MM.1S (cell line): ENCODE results near the gene P2RY6.
"Not testable (repeated sequence)": the region's sequence is repeated elsewhere in the genome, so short reads cannot be mapped to it uniquely, and the experiment has no call there.

Source experiments
- DNase-seq: peaks from one replicate; pipeline ENCODE4 v3.0.0-alpha.2; 2015
- H2AFZ ChIP-seq: fragments of 300-600 bp; sonication (generic); 2 replicates; pipeline ENCODE4 v1.6.0; 2016; ENCODE audit warnings: antibody characterized with exemption, low read length
- H3F3A ChIP-seq: fragments of 300-600 bp; sonication (generic); 2 replicates; pipeline ENCODE4 v1.6.1; 2016; ENCODE audit warnings: mild to moderate bottlenecking, antibody characterized with exemption, low read length, moderate library complexity, mixed read lengths; ENCODE audit not compliant: insufficient read depth
- H3K27ac ChIP-seq: fragments of 300-600 bp; sonication (generic); 2 replicates; pipeline ENCODE4 v1.5.1; 2016; ENCODE audit warnings: mild to moderate bottlenecking, low read length
- H3K27me3 ChIP-seq: fragments of 300-600 bp; sonication (generic); replicated peaks from 2 replicates; pipeline ENCODE4 v1.6.0; 2016; ENCODE audit warnings: low read length; ENCODE audit not compliant: insufficient read depth
- H3K36me3 ChIP-seq: fragments of 300-600 bp; sonication (generic); replicated peaks from 2 replicates; pipeline ENCODE4 v1.6.1; 2016; ENCODE audit warnings: mild to moderate bottlenecking, low read length, mixed read lengths; ENCODE audit not compliant: insufficient read depth
- H3K4me1 ChIP-seq: fragments of 300-600 bp; sonication (generic); 2 replicates; pipeline ENCODE4 v1.6.1; 2016; ENCODE audit warnings: low read length, mixed read lengths
- H3K4me2 ChIP-seq: fragments of 300-600 bp; sonication (generic); 2 replicates; pipeline ENCODE4 v1.6.0; 2016; ENCODE audit warnings: low read depth, low read length
- H3K4me3 ChIP-seq: fragments of 300-600 bp; sonication (generic); 2 replicates; pipeline ENCODE4 v1.5.1; 2016; ENCODE audit warnings: low read length, mixed read lengths
- H3K79me2 ChIP-seq: fragments of 300-600 bp; sonication (generic); 2 replicates; pipeline ENCODE4 v1.6.1; 2016; ENCODE audit warnings: mixed run types, low read length, mixed read lengths
- H3K9ac ChIP-seq: fragments of 300-600 bp; sonication (generic); 2 replicates; pipeline ENCODE4 v1.6.1; 2016; ENCODE audit warnings: low read length, mixed read lengths
- H3K9me2 ChIP-seq: fragments of 300-600 bp; sonication (generic); replicated peaks from 2 replicates; pipeline ENCODE4 v1.6.1; 2016; ENCODE audit warnings: mild to moderate bottlenecking, low read length, mixed read lengths; ENCODE audit not compliant: insufficient read depth
- H3K9me3 ChIP-seq: fragments of 300-600 bp; sonication (generic); replicated peaks from 2 replicates; pipeline ENCODE4 v1.6.1; 2016; ENCODE audit warnings: mild to moderate bottlenecking, low read length, mixed read lengths; ENCODE audit not compliant: insufficient read depth
- H4K20me1 ChIP-seq: fragments of 300-600 bp; sonication (generic); 2 replicates; pipeline ENCODE4 v1.6.1; 2016; ENCODE audit warnings: mild to moderate bottlenecking, low read length, moderate library complexity, mixed read lengths; ENCODE audit not compliant: insufficient read depth
- EZH2 ChIP-seq: fragments of 300-600 bp; sonication (generic); optimal IDR thresholded peaks from 2 replicates; pipeline ENCODE3; 2017; ENCODE audit warnings: low read depth, mild to moderate bottlenecking, antibody characterized with exemption, low read length, mixed read lengths
- EZH2phosphoT487 ChIP-seq: fragments of 300-600 bp; sonication (generic); IDR thresholded peaks from 2 replicates; pipeline ENCODE4 v1.6.1; 2018; ENCODE audit warnings: antibody characterized with exemption, low read length
- TF ChIP-seq, protein P1 (sequence below): fragments of 300-600 bp; sonication (generic); IDR thresholded peaks from 2 replicates; pipeline ENCODE4 v1.5.1; 2016; ENCODE audit warnings: antibody characterized with exemption, low read length, mixed read lengths

The P2RY6 gene

GRCh38 chr11:73272680-73273038 lies 521 bp downstream of the P2RY6 start:
- Histone ChIP-seq H3K9me3 (no peaks in the 10 kb centered on the region), H3K36me3 (no peaks in the 10 kb centered on the region), H4K20me1 (no peaks in the 10 kb centered on the region), H3K27ac (peak overlapping the region; percentile 95), H2AFZ (no peak overlapping the region), H3F3A (peaks cover 40% of the 10 kb centered on the region), H3K4me2 (peak overlapping the region; percentile 74; the same call in 1 of the 2 replicates), H3K79me2 (no peaks in the 10 kb centered on the region), H3K9me2 (no peaks in the 10 kb centered on the region), H3K27me3 (no peaks in the 10 kb centered on the region), H3K4me3 (no peak overlapping the region; the same call in 1 of the 2 replicates), H3K4me1 (peaks cover 46% of the 10 kb centered on the region), H3K9ac (0 out of 2 replicates have a peak overlapping the region, but pooled peaks have one; percentile 69)
- DNase-seq = no peak
- TF ChIP-seq EZH2phosphoT487 (no peak), EZH2 (no peak)
- TF ChIP-seq, protein P1, sequence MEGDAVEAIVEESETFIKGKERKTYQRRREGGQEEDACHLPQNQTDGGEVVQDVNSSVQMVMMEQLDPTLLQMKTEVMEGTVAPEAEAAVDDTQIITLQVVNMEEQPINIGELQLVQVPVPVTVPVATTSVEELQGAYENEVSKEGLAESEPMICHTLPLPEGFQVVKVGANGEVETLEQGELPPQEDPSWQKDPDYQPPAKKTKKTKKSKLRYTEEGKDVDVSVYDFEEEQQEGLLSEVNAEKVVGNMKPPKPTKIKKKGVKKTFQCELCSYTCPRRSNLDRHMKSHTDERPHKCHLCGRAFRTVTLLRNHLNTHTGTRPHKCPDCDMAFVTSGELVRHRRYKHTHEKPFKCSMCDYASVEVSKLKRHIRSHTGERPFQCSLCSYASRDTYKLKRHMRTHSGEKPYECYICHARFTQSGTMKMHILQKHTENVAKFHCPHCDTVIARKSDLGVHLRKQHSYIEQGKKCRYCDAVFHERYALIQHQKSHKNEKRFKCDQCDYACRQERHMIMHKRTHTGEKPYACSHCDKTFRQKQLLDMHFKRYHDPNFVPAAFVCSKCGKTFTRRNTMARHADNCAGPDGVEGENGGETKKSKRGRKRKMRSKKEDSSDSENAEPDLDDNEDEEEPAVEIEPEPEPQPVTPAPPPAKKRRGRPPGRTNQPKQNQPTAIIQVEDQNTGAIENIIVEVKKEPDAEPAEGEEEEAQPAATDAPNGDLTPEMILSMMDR = no peak

- Histone ChIP-seq H3F3A (peaks cover 40% of the 10 kb centered on the region), H3K27me3 (no peaks in the 10 kb centered on the region), H3K4me2 (0 out of 2 replicates have a peak overlapping the region, but pooled peaks have one; percentile 5), H3K9me3 (no peaks in the 10 kb centered on the region), H3K27ac (peak overlapping the region; percentile 95; the same call in 1 of the 2 replicates), H2AFZ (no peak overlapping the region), H4K20me1 (no peaks in the 10 kb centered on the region), H3K9ac (no peak overlapping the region), H3K79me2 (no peaks in the 10 kb centered on the region), H3K9me2 (no peaks in the 10 kb centered on the region), H3K4me1 (peaks cover 46% of the 10 kb centered on the region), H3K36me3 (no peaks in the 10 kb centered on the region), H3K4me3 (no peak overlapping the region)
- TF ChIP-seq EZH2 (no peak), EZH2phosphoT487 (no peak)
- TF ChIP-seq, protein P1 = no peak
- DNase-seq = no peak
Observed at GRCh38 chr11:73273222-73273895, 1.2 kb downstream of the P2RY6 start.

GRCh38 chr11:73274191-73274590 lies 2.1 kb downstream of the P2RY6 start:
- H3K9ac ChIP-seq, H3K4me3 ChIP-seq, DNase-seq, H3K9me2 ChIP-seq, H3K36me3 ChIP-seq, H3K4me2 ChIP-seq, H3K79me2 ChIP-seq, H3K27me3 ChIP-seq, H4K20me1 ChIP-seq, H2AFZ ChIP-seq, H3K27ac ChIP-seq, H3K9me3 ChIP-seq: not testable (repeated sequence)
- H3F3A ChIP-seq = peaks cover 40% of the 10 kb centered on the region
- peaks cover 41% of the 10 kb centered on the region for H3K4me1 ChIP-seq

DNA sequence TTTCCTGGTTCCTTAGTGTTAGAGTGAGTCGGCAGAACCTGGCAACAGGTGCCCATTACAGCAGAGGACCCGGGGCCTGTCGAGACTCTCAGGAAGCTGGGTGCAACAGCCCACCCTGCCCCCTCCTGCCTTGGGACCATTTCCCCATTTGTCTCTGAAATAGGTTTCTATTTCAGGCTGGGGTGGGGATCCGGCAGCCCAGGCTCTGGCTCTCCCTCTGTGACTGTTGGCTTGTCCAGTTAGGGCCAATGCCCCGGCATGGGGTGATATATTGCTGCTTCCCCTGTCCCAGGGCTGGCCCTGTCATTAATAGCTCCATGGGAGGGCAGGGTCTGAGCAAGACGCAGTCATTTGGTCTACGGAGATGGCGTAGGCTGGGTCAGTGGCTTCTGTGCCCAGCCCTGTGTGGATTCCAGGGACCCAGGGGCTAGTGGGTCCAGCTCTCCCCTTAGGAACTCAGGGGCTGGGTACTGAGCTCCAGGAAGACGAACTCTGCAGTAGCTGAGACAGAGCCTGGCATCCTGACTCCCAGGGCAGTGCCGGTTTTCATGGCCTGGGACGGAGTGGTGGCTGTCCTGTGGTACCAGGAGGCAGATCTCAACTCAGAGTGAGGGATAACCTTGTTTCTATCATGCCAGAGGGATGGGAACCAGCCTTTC lies 2.7 kb downstream of the P2RY6 start:
- Histone ChIP-seq H3F3A (peaks cover 37% of the 10 kb centered on the region), H3K4me3 (no peak overlapping the region), H4K20me1 (no peaks in the 10 kb centered on the region), H3K9ac (no peak overlapping the region), H3K9me3 (no peaks in the 10 kb centered on the region), H3K4me1 (peaks cover 34% of the 10 kb centered on the region), H3K27ac (no peak overlapping the region), H2AFZ (no peak overlapping the region), H3K9me2 (no peaks in the 10 kb centered on the region), H3K79me2 (no peaks in the 10 kb centered on the region), H3K4me2 (no peak overlapping the region), H3K27me3 (no peaks in the 10 kb centered on the region), H3K36me3 (no peaks in the 10 kb centered on the region)
- TF ChIP-seq, protein P1 = no peak
- TF ChIP-seq EZH2phosphoT487 (no peak), EZH2 (no peak)
- no peak for DNase-seq
